IPS-18a (cell line): ENCODE results near the gene MUS81.

Experiments used
- H3K27ac ChIP-seq: one replicate; pipeline ENCODE4 v1.5.1; 2013; ENCODE audit warnings: low read length
- H3K27me3 ChIP-seq: one replicate; pipeline ENCODE4 v1.6.1; 2013; ENCODE audit warnings: mild to moderate bottlenecking, low read length; ENCODE audit not compliant: control insufficient read depth, insufficient read depth
- H3K36me3 ChIP-seq: one replicate; pipeline ENCODE4 v1.6.1; 2013; ENCODE audit warnings: low read depth, low read length; ENCODE audit not compliant: control insufficient read depth
- H3K4me1 ChIP-seq: one replicate; pipeline ENCODE4 v1.6.1; 2013; ENCODE audit warnings: low read depth, low read length; ENCODE audit not compliant: control insufficient read depth
- H3K4me3 ChIP-seq: one replicate; pipeline ENCODE4 v1.5.1; 2013; ENCODE audit warnings: low read length
- H3K9ac ChIP-seq: one replicate; pipeline ENCODE4 v1.6.1; 2013; ENCODE audit warnings: mild to moderate bottlenecking, low read length, moderate library complexity
- H3K9me3 ChIP-seq: one replicate; pipeline ENCODE4 v1.6.1; 2013; ENCODE audit warnings: low read depth, low read length; ENCODE audit not compliant: control insufficient read depth

The MUS81 gene

GRCh38 chr11:65849771-65850216 is 10.4 kb upstream of the MUS81 start:
- Histone ChIP-seq H3K27ac (no peak overlapping the region), H3K4me1 (no peaks in the 10 kb centered on the region), H3K9ac (no peak overlapping the region), H3K9me3 (no peaks in the 10 kb centered on the region), H3K4me3 (no peak overlapping the region), H3K27me3 (no peaks in the 10 kb centered on the region), H3K36me3 (peaks cover 19% of the 10 kb centered on the region)

GRCh38 chr11:65850217-65851082 is 9.8 kb upstream of the MUS81 start:
- Histone ChIP-seq H3K27me3 (no peaks in the 10 kb centered on the region), H3K9me3 (no peaks in the 10 kb centered on the region), H3K27ac (no peak overlapping the region), H3K9ac (no peak overlapping the region), H3K36me3 (peaks cover 26% of the 10 kb centered on the region), H3K4me1 (no peaks in the 10 kb centered on the region), H3K4me3 (no peak overlapping the region)

GRCh38 chr11:65851083-65851579 is 9.1 kb upstream of the MUS81 start:
- peaks cover 2% of the 10 kb centered on the region for H3K4me1 ChIP-seq
- peaks cover 32% of the 10 kb centered on the region for H3K36me3 ChIP-seq
- no peaks in the 10 kb centered on the region for H3K9me3 ChIP-seq
- no peaks in the 10 kb centered on the region for H3K27me3 ChIP-seq
- no peak overlapping the region for H3K27ac ChIP-seq
- no peak overlapping the region for H3K4me3 ChIP-seq
- H3K9ac ChIP-seq: no peak overlapping the region

GRCh38 chr11:65851811-65852507 is 8.3 kb upstream of the MUS81 start:
- H3K27ac ChIP-seq: no peak overlapping the region
- no peaks in the 10 kb centered on the region for H3K9me3 ChIP-seq
- H3K4me1 ChIP-seq: peaks cover 4% of the 10 kb centered on the region
- H3K27me3 ChIP-seq: no peaks in the 10 kb centered on the region
- peaks cover 35% of the 10 kb centered on the region for H3K36me3 ChIP-seq
- no peak overlapping the region for H3K4me3 ChIP-seq
- no peak overlapping the region for H3K9ac ChIP-seq

GRCh38 chr11:65852508-65853245 is 7.6 kb upstream of the MUS81 start:
- Histone ChIP-seq H3K4me1 (peaks cover 4% of the 10 kb centered on the region), H3K9me3 (no peaks in the 10 kb centered on the region), H3K27ac (no peak overlapping the region), H3K9ac (no peak overlapping the region), H3K4me3 (no peak overlapping the region), H3K36me3 (peaks cover 35% of the 10 kb centered on the region), H3K27me3 (no peaks in the 10 kb centered on the region)

- no peaks in the 10 kb centered on the region for H3K9me3 ChIP-seq
- H3K4me3 ChIP-seq: no peak overlapping the region
- H3K9ac ChIP-seq: no peak overlapping the region
- H3K4me1 ChIP-seq: peaks cover 4% of the 10 kb centered on the region
- H3K27ac ChIP-seq: no peak overlapping the region
- H3K27me3 ChIP-seq: no peaks in the 10 kb centered on the region
- peaks cover 35% of the 10 kb centered on the region for H3K36me3 ChIP-seq
Measured at GRCh38 chr11:65853246-65853979, 6.8 kb upstream of the MUS81 start.

GRCh38 chr11:65854161-65854592 is 6.1 kb upstream of the MUS81 start:
- no peaks in the 10 kb centered on the region for H3K9me3 ChIP-seq
- H3K27ac ChIP-seq: no peak overlapping the region
- peaks cover 35% of the 10 kb centered on the region for H3K36me3 ChIP-seq
- H3K27me3 ChIP-seq: no peaks in the 10 kb centered on the region
- H3K4me1 ChIP-seq: peaks cover 4% of the 10 kb centered on the region
- no peak overlapping the region for H3K4me3 ChIP-seq
- H3K9ac ChIP-seq: no peak overlapping the region

GRCh38 chr11:65854852-65855837 is 5.1 kb upstream of the MUS81 start:
- Histone ChIP-seq H3K9me3 (no peaks in the 10 kb centered on the region), H3K27ac (no peak overlapping the region), H3K9ac (no peak overlapping the region), H3K36me3 (peaks cover 35% of the 10 kb centered on the region), H3K27me3 (no peaks in the 10 kb centered on the region), H3K4me1 (peaks cover 4% of the 10 kb centered on the region), H3K4me3 (no peak overlapping the region)

- no peaks in the 10 kb centered on the region for H3K27me3 ChIP-seq
- H3K9me3 ChIP-seq: no peaks in the 10 kb centered on the region
- H3K9ac ChIP-seq: peak overlapping the region; percentile 84
- H3K4me3 ChIP-seq: peak overlapping the region; percentile 96
- H3K4me1 ChIP-seq: peaks cover 4% of the 10 kb centered on the region
- H3K36me3 ChIP-seq: peaks cover 35% of the 10 kb centered on the region
- H3K27ac ChIP-seq: no peak overlapping the region
Measured at GRCh38 chr11:65855927-65856363, 4.3 kb upstream of the MUS81 start.
